GM23338 (cell line): Measurements from ENCODE around the gene BCAR3. TPM values are rescaled to one million over a fixed set of nuclear protein-coding genes. Genes with fewer than 3 reads are reported as not detected.

Source experiments
- ATAC-seq: fragments of 200-7000 bp; cut with Tn5 transposase; 3 replicates; pipeline ENCODE4 v1.9.1; 2020
- DNase-seq: peaks from one replicate; pipeline ENCODE4 v3.0.0-alpha.2; 2015; ENCODE audit warnings: low spot score
- H2AFZ ChIP-seq: fragments of 200-600 bp; sonication (generic); 2 replicates; pipeline ENCODE4 v1.8.0; 2016; ENCODE audit warnings: antibody characterized with exemption, mild to moderate bottlenecking, moderate library complexity
- H3F3A ChIP-seq: fragments of 200-600 bp; sonication (generic); replicated peaks from 2 replicates; pipeline ENCODE4 v1.8.0; 2017; ENCODE audit warnings: antibody characterized with exemption, mixed run types, low read depth
- H3K27ac ChIP-seq: fragments of 200-600 bp; sonication (generic); 2 replicates; pipeline ENCODE4 v1.6.1; 2016; ENCODE audit warnings: low read depth
- H3K27me3 ChIP-seq: fragments of 200-600 bp; sonication (generic); 2 replicates; pipeline ENCODE4 v1.8.0; 2016; ENCODE audit warnings: mild to moderate bottlenecking, mixed run types, moderate library complexity; ENCODE audit not compliant: insufficient read depth
- H3K36me3 ChIP-seq: fragments of 200-600 bp; sonication (generic); 2 replicates; pipeline ENCODE4 v1.8.0; 2016; ENCODE audit warnings: mild to moderate bottlenecking; ENCODE audit not compliant: insufficient read depth
- H3K4me1 ChIP-seq: fragments of 200-600 bp; sonication (generic); 2 replicates; pipeline ENCODE4 v1.8.0; 2016; ENCODE audit warnings: mild to moderate bottlenecking, moderate library complexity; ENCODE audit not compliant: insufficient read depth
- H3K4me2 ChIP-seq: fragments of 200-600 bp; sonication (generic); 2 replicates; pipeline ENCODE4 v1.7.1; 2017; ENCODE audit warnings: mixed run types
- H3K4me3 ChIP-seq: fragments of 200-600 bp; sonication (generic); 2 replicates; pipeline ENCODE4 v1.6.1; 2016; ENCODE audit warnings: mixed run types
- H3K79me2 ChIP-seq: fragments of 200-600 bp; sonication (generic); replicated peaks from 2 replicates; pipeline ENCODE4 v1.8.0; 2017; ENCODE audit warnings: mild to moderate bottlenecking; ENCODE audit not compliant: insufficient read depth
- H3K9me2 ChIP-seq: fragments of 200-600 bp; sonication (generic); 2 replicates; pipeline ENCODE4 v1.8.0; 2017; ENCODE audit not compliant: insufficient read depth
- H4K20me1 ChIP-seq: fragments of 200-600 bp; sonication (generic); replicated peaks from 2 replicates; pipeline ENCODE4 v1.8.0; 2017; ENCODE audit warnings: mild to moderate bottlenecking; ENCODE audit not compliant: insufficient read depth
- H3K27ac Mint-ChIP-seq: 2 replicates; pipeline ENCODE4 v1.8.0; 2020; ENCODE audit warnings: inconsistent platforms, mild to moderate bottlenecking, moderate library complexity, mixed read lengths
- H3K27me3 Mint-ChIP-seq: 3 replicates; pipeline ENCODE4 v1.8.0; 2022; ENCODE audit warnings: low read depth, mild to moderate bottlenecking, moderate library complexity, mixed read lengths, inconsistent platforms; ENCODE audit not compliant: insufficient read depth, poor library complexity
- H3K36me3 Mint-ChIP-seq: 3 replicates; pipeline ENCODE4 v1.8.0; 2021; ENCODE audit warnings: low read depth, mild to moderate bottlenecking, inconsistent platforms, moderate library complexity, mixed read lengths
- H3K4me1 Mint-ChIP-seq: 3 replicates; pipeline ENCODE4 v1.8.0; 2020; ENCODE audit warnings: mild to moderate bottlenecking, inconsistent platforms, mixed read lengths
- H3K4me3 Mint-ChIP-seq: 3 replicates; pipeline ENCODE4 v1.8.0; 2021; ENCODE audit warnings: moderate library complexity, mild to moderate bottlenecking, inconsistent platforms, mixed read lengths
- H3K9me3 Mint-ChIP-seq: 3 replicates; pipeline ENCODE4 v1.8.0; 2020; ENCODE audit warnings: moderate library complexity, mild to moderate bottlenecking, inconsistent platforms, mixed read lengths
- CREB1 ChIP-seq: fragments of 250-450 bp; sonication (Bioruptor Pico); IDR thresholded peaks from 2 replicates; pipeline ENCODE4 v1.5.0; 2020; ENCODE audit warnings: low read depth, mild to moderate bottlenecking, moderate library complexity
- EZH2phosphoT487 ChIP-seq: fragments of 200-600 bp; sonication (generic); IDR thresholded peaks from one replicate; pipeline ENCODE4 v1.8.1; 2018; ENCODE audit warnings: antibody characterized with exemption; ENCODE audit not compliant: unreplicated experiment
- ZNF114 ChIP-seq: fragments of 250-450 bp; sonication (Bioruptor Pico); IDR thresholded peaks from 2 replicates; pipeline ENCODE4 v1.5.0; 2020; ENCODE audit warnings: mild to moderate bottlenecking, moderate library complexity
- ZNF331 ChIP-seq: fragments of 250-450 bp; sonication (Bioruptor Pico); IDR thresholded peaks from 2 replicates; pipeline ENCODE4 v1.5.0; 2020; ENCODE audit warnings: low read depth, mild to moderate bottlenecking, moderate library complexity
- ZNF462 ChIP-seq: fragments of 250-450 bp; sonication (Bioruptor Pico); IDR thresholded peaks from 2 replicates; pipeline ENCODE4 v1.5.0; 2020; ENCODE audit warnings: mild to moderate bottlenecking, moderate library complexity
- polyA plus RNA-seq: library from polyadenylated mRNA; unstranded; fragments of >200 nt; fragmentation: Nextera tagmentation; extraction: Ambion mirVana; gene quantifications from 2 replicates; pipeline ENCODE4 v1.2.1, GENCODE V29; 2016
- total RNA-seq: library from RNA; depleted of rRNA; stranded (reverse); fragments of >200 nt; shearing (Covaris generic); gene quantifications from 2 replicates; pipeline ENCODE4 v1.2.3, GENCODE V29; 2014
- TF ChIP-seq, protein P1 (sequence below): IDR thresholded peaks from 2 replicates; pipeline ENCODE4 v1.6.1; 2016; ENCODE audit warnings: antibody characterized with exemption

The BCAR3 gene
- total and polyA plus RNA-seq, 2 experiments from 2014 or later = 5.5 to 9.7 TPM

DNA sequence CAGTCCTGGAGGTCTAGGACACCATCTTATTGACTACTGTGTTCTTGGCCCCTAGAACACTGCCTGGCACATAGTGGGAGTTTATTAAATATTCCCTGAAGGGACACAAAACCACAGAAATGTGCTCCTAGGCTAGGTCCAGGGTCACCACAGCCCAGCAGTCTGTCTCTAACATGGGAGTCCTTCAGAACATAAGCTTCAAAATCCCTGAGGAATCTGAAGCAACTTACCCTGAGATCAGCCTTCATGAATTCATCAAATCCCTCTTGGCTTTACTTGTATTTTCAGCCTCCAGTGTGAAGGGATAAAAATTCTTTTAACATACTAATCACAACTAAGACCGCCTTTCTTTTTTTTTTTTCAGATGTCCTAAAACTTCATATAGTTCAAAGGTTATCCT, 32.7 kb upstream of the BCAR3 start:
- ATAC-seq = no peak
- peaks cover 4% of the 10 kb centered on the region for H3K27me3 Mint-ChIP-seq
- no peaks in the 10 kb centered on the region for H3K9me3 Mint-ChIP-seq
- no peaks in the 10 kb centered on the region for H3K27me3 ChIP-seq
- H3K36me3 ChIP-seq = no peaks in the 10 kb centered on the region
- no peaks in the 10 kb centered on the region for H3K79me2 ChIP-seq
- peaks cover 3% of the 10 kb centered on the region; the same call in 1 of the 3 replicates for H3K4me1 Mint-ChIP-seq
- H3F3A ChIP-seq = no peaks in the 10 kb centered on the region
- DNase-seq = no peak
- H3K4me3 ChIP-seq = no peak overlapping the region
- no peaks in the 10 kb centered on the region for H3K4me1 ChIP-seq
- H3K27ac Mint-ChIP-seq = no peak overlapping the region
- H3K27ac ChIP-seq = no peak overlapping the region
- H3K4me2 ChIP-seq = no peak overlapping the region
- H3K36me3 Mint-ChIP-seq = no peaks in the 10 kb centered on the region
- H3K4me3 Mint-ChIP-seq = no peak overlapping the region
- no peaks in the 10 kb centered on the region; the same call in 1 of the 2 replicates for H3K9me2 ChIP-seq
- no peaks in the 10 kb centered on the region for H4K20me1 ChIP-seq
- TF ChIP-seq ZNF331 (no peak), ZNF462 (no peak), CREB1 (CRISPR knock-in tag) (no peak), ZNF114 (CRISPR knock-in tag) (no peak), EZH2phosphoT487 (no peak)
- TF ChIP-seq, protein P1, sequence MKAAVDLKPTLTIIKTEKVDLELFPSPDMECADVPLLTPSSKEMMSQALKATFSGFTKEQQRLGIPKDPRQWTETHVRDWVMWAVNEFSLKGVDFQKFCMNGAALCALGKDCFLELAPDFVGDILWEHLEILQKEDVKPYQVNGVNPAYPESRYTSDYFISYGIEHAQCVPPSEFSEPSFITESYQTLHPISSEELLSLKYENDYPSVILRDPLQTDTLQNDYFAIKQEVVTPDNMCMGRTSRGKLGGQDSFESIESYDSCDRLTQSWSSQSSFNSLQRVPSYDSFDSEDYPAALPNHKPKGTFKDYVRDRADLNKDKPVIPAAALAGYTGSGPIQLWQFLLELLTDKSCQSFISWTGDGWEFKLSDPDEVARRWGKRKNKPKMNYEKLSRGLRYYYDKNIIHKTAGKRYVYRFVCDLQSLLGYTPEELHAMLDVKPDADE = no peak
- H2AFZ ChIP-seq = 0 out of 2 replicates have a peak overlapping the region, but pooled peaks have one; percentile 43
